Heart right ventricle (tissue), 16 donors: ENCODE results near the gene POLR2H. TPM values are rescaled to one million over a fixed set of nuclear protein-coding genes. Genes with fewer than 3 reads are reported as not detected.

Experiments
- ATAC-seq, 8 donors: fragments of 200-7000 bp; cut with Tn5 transposase; one replicate each; pipeline ENCODE4 v1.9.1; 2020; ENCODE audit warnings: mild to moderate bottlenecking in 8 of 8, moderate library complexity in 8 of 8, moderate number of reproducible peaks in 1 of 8
- DNase-seq, 2 donors: peaks; one replicate each; pipeline ENCODE4 v3.0.0-alpha.2; 2020
- H3K27ac ChIP-seq, 10 donors: fragments of 200-600 bp; sonication (generic) in 2 of 10; one replicate each; pipeline versions ENCODE4 v1.5.0 to v1.8.0; 2020 to 2022; ENCODE audit warnings: mild to moderate bottlenecking in 3 of 10
- H3K27me3 ChIP-seq, 7 donors: fragments of 200-600 bp; one replicate each; pipeline ENCODE4 v1.8.0; 2021 to 2022; ENCODE audit warnings: mild to moderate bottlenecking in 2 of 7
- H3K36me3 ChIP-seq, 9 donors: fragments of 200-600 bp; sonication (generic) in 1 of 9; one replicate each; pipeline versions ENCODE4 v1.5.0 to v1.8.0; 2020 to 2022; ENCODE audit warnings: mild to moderate bottlenecking in 2 of 9
- H3K4me1 ChIP-seq, 9 donors: fragments of 200-600 bp; sonication (generic) in 1 of 9; one replicate each; pipeline versions ENCODE4 v1.5.0 to v1.8.0; 2020 to 2022; ENCODE audit warnings: mild to moderate bottlenecking in 4 of 9
- H3K4me3 ChIP-seq, 10 donors: fragments of 200-600 bp; sonication (generic) in 2 of 10; one replicate each; pipeline versions ENCODE4 v1.5.0 to v1.8.0; 2020 to 2022; ENCODE audit warnings: mild to moderate bottlenecking in 7 of 10, moderate library complexity in 2 of 10
- H3K9me3 ChIP-seq, 11 donors: fragments of 200-600 bp in 10 of 11; sonication (generic) in 2 of 11; one replicate each; pipeline versions ENCODE4 v1.5.0 to v1.8.0; 2013 to 2022; ENCODE audit warnings: mild to moderate bottlenecking in 2 of 11, control low read depth in 1 of 11, moderate library complexity in 1 of 11
- WGBS, 2 donors: extraction: QIAGEN DNeasy Blood & Tissue Kit; methylation state at CpG; one replicate each; pipeline ENCODE4 v1.1.7; 2013; ENCODE audit warnings: inconsistent platforms in 1 of 2; 5-methylcytosine and 5-hydroxymethylcytosine counted together
- intact Hi-C, 10 donors: fragments of 100-400 bp; cut with DNase I; formaldehyde crosslinking; loops; one replicate each; pipeline versions ENCODE4 v1.11.1 to v1.14.2; 2022
- polyA plus RNA-seq, 2 donors: library from polyadenylated mRNA; stranded (reverse); fragments of 200-250 nt; gene quantifications; one replicate each; pipeline ENCODE4 v1.2.3, GENCODE V29; 2013
- total RNA-seq, 10 donors: library from RNA; stranded (reverse); fragmentation: NEBNext Ultra II Directional in 3 of 10; extraction: Animal tissue kit (Norgen Biotek cat#: 25700) in 3 of 10; gene quantifications; one replicate each; pipeline versions ENCODE4 v1.2.1 to v1.2.4, GENCODE V29; 2021 to 2023
- TF ChIP-seq, protein P1 (sequence below), 9 donors: fragments of 200-600 bp; sonication (generic) in 2 of 9; IDR thresholded peaks; one replicate each; pipeline versions ENCODE4 v1.5.0 to v1.8.0; 2021 to 2022; ENCODE audit warnings: antibody characterized with exemption in 9 of 9, mild to moderate bottlenecking in 5 of 9, moderate library complexity in 1 of 9
- donor health status: Arrhythmogenic right ventricular cardiomyopathy.
- donor health status: ischemic (EF 13 %, LVEDD 7.1; RV severe dilation, severe dysfunction).
- donor health status: healthy with polysubstance abuse.
- donor health status: DM: no; HTN: yes; CAD: no.
- donor health status: DM: no; HTN: no; CAD: no.
- donor health status: ischemic (EF 25% LVEDD 6.9; RV normal size, moderate dysfunction).
- donor health status: ischemic (EF 25% LVEDD 5.7; RV mildly dilated, moderate dysfunction).
- donor health status: healthy.
- donor health status: DM: yes; HTN: yes; CAD: no.
- donor health status: Ischemic cardiomyopathy.
- donor health status: ischemic (EF 35%, LVEDD 5.7; RV mildly dilated, moderate dysfunction).
- donor health status: nonischemic (EF 11% LVEDD 7.7; RV severe dilation, severe dysfunction).
- donor health status: DM: yes; HTN: yes; CAD: no.
- donor health status: PGD.
- donor health status: ischemic (EF 29% LVEDD 5.4; RV normal size, mild dysfunction).
- donor health status: nonischemic (EF 23%, LVEDD 6.1; RV moderate dilation, normal function).

POLR2H gene
- total and polyA plus RNA-seq, 12 donors = 17.4 to 63.7 (median 24.5) TPM

DNA sequence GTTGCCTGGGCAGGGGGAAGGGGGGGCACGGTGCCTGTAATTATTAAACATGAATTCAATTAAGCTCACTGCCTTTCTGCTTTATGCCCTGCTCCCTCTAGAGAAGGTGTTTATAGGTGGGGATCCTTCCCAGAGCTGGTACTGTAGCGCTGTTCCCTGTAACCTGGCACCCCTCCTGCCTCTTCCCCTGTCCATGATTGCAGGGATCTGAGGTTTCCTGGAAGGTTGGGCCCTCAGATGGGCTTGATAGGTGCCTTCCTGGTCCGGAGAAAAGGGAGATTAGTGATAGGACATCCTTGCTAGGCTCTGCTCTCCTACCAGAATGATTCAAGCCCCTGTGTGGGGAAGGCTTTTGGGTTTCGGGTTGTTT lies 26.2 kb upstream of the POLR2H start:
- H3K36me3 ChIP-seq = peaks cover 0 to 53% (median 40%) of the 10 kb centered on the region in 9 donors
- TF ChIP-seq, protein P1, sequence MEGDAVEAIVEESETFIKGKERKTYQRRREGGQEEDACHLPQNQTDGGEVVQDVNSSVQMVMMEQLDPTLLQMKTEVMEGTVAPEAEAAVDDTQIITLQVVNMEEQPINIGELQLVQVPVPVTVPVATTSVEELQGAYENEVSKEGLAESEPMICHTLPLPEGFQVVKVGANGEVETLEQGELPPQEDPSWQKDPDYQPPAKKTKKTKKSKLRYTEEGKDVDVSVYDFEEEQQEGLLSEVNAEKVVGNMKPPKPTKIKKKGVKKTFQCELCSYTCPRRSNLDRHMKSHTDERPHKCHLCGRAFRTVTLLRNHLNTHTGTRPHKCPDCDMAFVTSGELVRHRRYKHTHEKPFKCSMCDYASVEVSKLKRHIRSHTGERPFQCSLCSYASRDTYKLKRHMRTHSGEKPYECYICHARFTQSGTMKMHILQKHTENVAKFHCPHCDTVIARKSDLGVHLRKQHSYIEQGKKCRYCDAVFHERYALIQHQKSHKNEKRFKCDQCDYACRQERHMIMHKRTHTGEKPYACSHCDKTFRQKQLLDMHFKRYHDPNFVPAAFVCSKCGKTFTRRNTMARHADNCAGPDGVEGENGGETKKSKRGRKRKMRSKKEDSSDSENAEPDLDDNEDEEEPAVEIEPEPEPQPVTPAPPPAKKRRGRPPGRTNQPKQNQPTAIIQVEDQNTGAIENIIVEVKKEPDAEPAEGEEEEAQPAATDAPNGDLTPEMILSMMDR (IDR thresholded peaks at IDR 0.05) = no peak
- no peak for DNase-seq
- H3K27me3 ChIP-seq = no peaks in the 10 kb centered on the region
- H3K9me3 ChIP-seq = no peaks in the 10 kb centered on the region
- intact Hi-C loops = loop anchor here in 2 of 10 donors (2.0 to 10.0 kb wide), 2 partner anchors 20 to 150 kb away; partner anchors contain the start of genes ABCF3 (in 1 of the 2) and EIF4G1 (in 1 of the 2)
- ATAC-seq = no peak
- H3K4me1 ChIP-seq = peaks cover 18 to 63% (median 45%) of the 10 kb centered on the region in 9 donors
- peak overlapping the region in 8 of 10 donors; percentile 58 to 96 (median 82) for H3K4me3 ChIP-seq
- 55 to 60% methylated on average over 4 of the region's 4 CpGs for WGBS, 2 donors
- peak overlapping the region; percentile 81 to 99 (median 96) for H3K27ac ChIP-seq

DNA sequence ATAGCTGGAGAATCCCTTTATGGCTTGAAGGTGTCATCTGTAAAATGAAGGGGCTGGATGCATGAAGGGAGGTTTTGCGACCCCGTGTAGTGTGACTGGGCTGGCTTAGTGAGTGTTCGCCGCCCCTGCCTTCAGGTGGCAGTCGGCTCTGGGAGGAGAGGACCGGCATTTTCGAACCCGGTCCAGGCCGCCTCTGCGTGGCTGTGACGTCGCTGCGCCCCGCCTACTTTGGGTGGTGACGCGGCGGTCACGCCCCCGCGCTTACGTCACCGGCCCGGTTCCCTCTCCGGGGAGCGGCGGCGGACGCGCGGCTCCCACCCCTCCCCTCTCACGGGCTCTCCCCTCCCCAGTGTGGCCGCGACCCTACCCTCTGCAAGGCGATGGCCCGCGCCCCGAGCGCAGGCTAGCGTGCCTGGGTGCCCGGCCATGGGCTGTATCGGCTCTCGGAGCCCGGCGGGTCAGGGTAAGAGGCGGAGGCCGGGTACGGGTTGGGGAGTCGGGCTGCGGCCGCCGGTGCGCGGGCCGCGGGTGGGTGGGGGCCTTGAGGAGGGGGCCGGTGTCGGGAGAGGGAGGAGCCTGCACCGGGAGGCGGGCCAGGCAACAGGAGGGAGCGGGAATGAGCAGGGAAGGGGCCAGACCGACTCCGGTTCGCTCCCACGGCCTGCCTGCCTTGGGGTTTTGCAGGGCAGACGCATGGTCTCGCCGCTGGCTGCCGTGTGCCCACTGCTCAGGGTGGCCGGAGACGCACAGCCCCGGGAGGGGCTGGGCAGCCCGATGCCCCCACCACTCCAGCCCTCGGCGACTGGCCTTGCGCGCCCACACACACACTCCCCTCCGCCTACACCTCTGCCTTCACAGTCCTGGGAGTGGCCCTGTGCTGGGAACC lies 25.6 kb upstream of the POLR2H start:
- Histone ChIP-seq H3K4me1 (peaks cover 18 to 65% (median 45%) of the 10 kb centered on the region in 9 donors), H3K27me3 (no peaks in the 10 kb centered on the region), H3K27ac (peak overlapping the region; percentile 81 to 99 (median 96)), H3K9me3 (no peaks in the 10 kb centered on the region), H3K4me3 (peak overlapping the region; percentile 51 to 96 (median 82)), H3K36me3 (peaks cover 0 to 49% (median 34%) of the 10 kb centered on the region in 9 donors)
- peak; percentile 88 to 91 for DNase-seq
- TF ChIP-seq, protein P1 (IDR thresholded peaks at IDR 0.05) = no peak
- 0% methylated on average over 51 to 77 of the region's 77 CpGs for whole genome bisulfite sequencing, 2 donors
- intact Hi-C loops = loop anchor here in 3 of 10 donors (2.0 to 10.0 kb wide), 4 partner anchors 21 to 151 kb away; partner anchors contain the start of genes ABCF3 (in 1 of the 3), EIF4G1 (in 1 of the 3) and PSMD2 (in 1 of the 3)
- ATAC-seq = peak; percentile 63 to 75 (median 68)

DNA sequence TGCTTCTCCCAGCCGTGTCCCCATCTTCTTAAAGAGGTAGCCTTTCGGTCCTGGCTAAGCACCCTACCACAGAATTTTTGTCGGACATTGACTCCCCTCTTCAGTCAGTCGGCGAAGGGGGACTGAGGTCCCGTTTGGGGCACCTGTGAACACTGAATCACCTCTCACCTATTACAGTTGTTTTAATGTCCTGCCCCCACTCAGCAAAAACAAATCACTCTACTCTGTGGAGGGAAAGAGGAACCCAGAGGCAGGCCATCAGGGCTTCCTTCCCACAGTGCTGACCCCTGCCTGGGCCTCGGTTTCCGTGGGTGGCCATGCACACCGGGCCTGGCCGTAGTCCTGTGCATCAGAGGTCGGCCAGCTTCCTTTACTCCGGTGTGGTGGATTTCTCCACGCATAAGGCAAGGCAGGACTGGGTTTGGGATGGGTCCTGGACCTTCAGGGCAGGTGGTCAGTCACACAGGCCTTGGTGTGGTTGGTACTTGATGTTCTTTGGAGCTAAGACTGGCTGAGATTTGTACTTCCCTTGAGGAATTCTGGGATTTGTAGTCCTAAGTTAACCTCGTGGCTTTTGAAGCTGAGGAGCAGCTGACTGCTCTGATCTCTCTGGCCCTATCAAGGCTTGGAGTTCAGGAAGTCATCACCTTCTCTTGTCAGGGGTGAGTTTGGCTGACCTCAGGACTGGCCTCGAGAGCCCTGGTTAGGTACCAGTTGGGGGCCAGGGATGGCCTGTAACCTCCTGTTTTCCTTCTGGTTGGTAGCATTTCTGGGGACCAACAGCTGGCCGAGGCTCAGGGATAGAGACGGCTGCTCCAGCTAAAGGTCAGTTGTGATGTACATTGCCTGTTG lies 24.7 kb upstream of the POLR2H start:
- Histone ChIP-seq H3K27ac (peak overlapping the region; percentile 81 to 99 (median 96)), H3K9me3 (no peaks in the 10 kb centered on the region), H3K27me3 (no peaks in the 10 kb centered on the region), H3K36me3 (peaks cover 0 to 49% (median 29%) of the 10 kb centered on the region in 9 donors), H3K4me3 (peak overlapping the region; percentile 51 to 96 (median 82)), H3K4me1 (peaks cover 18 to 73% (median 45%) of the 10 kb centered on the region in 9 donors)
- peak; percentile 21 to 61 (median 44) for ATAC-seq
- intact Hi-C loops = loop anchor here in 2 of 10 donors (1.0 to 10.0 kb wide), 4 partner anchors 16 to 152 kb away; partner anchors contain the start of genes ABCF3 (in 1 of the 2) and PSMD2 (in 1 of the 2)
- TF ChIP-seq, protein P1 (IDR thresholded peaks at IDR 0.05) = no peak
- 10 to 12% methylated on average over 17 of the region's 17 CpGs for WGBS, 2 donors
- peak in 1 of 2 donors; percentile 57 for DNase-seq
